Loucy (cell line): ENCODE measurements around the gene IAH1.
"Not testable (repeated sequence)": the region's sequence is repeated elsewhere in the genome, so short reads cannot be mapped to it uniquely, and the experiment has no call there.

Experiments
- H2AFZ ChIP-seq: fragments of 200-600 bp; sonication (generic); 2 replicates; pipeline ENCODE4 v1.6.0; 2016; ENCODE audit warnings: antibody characterized with exemption, mild to moderate bottlenecking, low read length, moderate library complexity
- H3F3A ChIP-seq: fragments of 200-600 bp; 2 replicates; pipeline ENCODE4 v1.6.0; 2016; ENCODE audit warnings: antibody characterized with exemption, low read depth, mild to moderate bottlenecking
- H3K27me3 ChIP-seq: fragments of 200-600 bp; sonication (generic); 2 replicates; pipeline ENCODE4 v1.6.1; 2014; ENCODE audit warnings: low read length, mild to moderate bottlenecking; ENCODE audit not compliant: insufficient read depth, poor library complexity, severe bottlenecking
- H3K36me3 ChIP-seq: fragments of 200-600 bp; sonication (generic); 2 replicates; pipeline ENCODE4 v1.6.1; 2016; ENCODE audit warnings: low read length; ENCODE audit not compliant: insufficient read depth
- H3K4me1 ChIP-seq: fragments of 200-600 bp; sonication (generic); 2 replicates; pipeline ENCODE4 v1.5.1; 2014; ENCODE audit warnings: low read length, mild to moderate bottlenecking; ENCODE audit not compliant: insufficient read depth, poor library complexity, severe bottlenecking
- H3K4me2 ChIP-seq: fragments of 200-600 bp; sonication (generic); 2 replicates; pipeline ENCODE4 v1.6.0; 2014; ENCODE audit warnings: antibody characterized with exemption, low read length, low read depth, mild to moderate bottlenecking; ENCODE audit not compliant: poor library complexity, severe bottlenecking
- H3K4me3 ChIP-seq: fragments of 200-600 bp; sonication (generic); 2 replicates; pipeline ENCODE4 v1.5.1; 2014; ENCODE audit warnings: low read length, mild to moderate bottlenecking, mixed read lengths; ENCODE audit not compliant: poor library complexity, severe bottlenecking
- H3K79me2 ChIP-seq: fragments of 200-600 bp; sonication (generic); 2 replicates; pipeline ENCODE4 v1.6.1; 2014; ENCODE audit warnings: low read length; ENCODE audit not compliant: insufficient read depth
- H3K9ac ChIP-seq: fragments of 200-600 bp; sonication (generic); 2 replicates; pipeline ENCODE4 v1.6.0; 2014; ENCODE audit warnings: mild to moderate bottlenecking, low read depth, low read length, moderate library complexity; ENCODE audit not compliant: poor library complexity, severe bottlenecking
- H3K9me2 ChIP-seq: fragments of 200-600 bp; sonication (generic); replicated peaks from 2 replicates; pipeline ENCODE4 v1.6.1; 2016; ENCODE audit warnings: low read depth, low read length, mixed read lengths
- H3K9me3 ChIP-seq: fragments of 200-600 bp; sonication (generic); 2 replicates; pipeline ENCODE4 v1.6.1; 2014; ENCODE audit warnings: mild to moderate bottlenecking, antibody characterized with exemption, low read length, low read depth; ENCODE audit not compliant: insufficient read depth
- H4K20me1 ChIP-seq: fragments of 200-600 bp; sonication (generic); 2 replicates; pipeline ENCODE4 v1.6.0; 2014; ENCODE audit warnings: antibody characterized with exemption, low read length, mild to moderate bottlenecking; ENCODE audit not compliant: insufficient read depth, poor library complexity, severe bottlenecking
- EZH2phosphoT487 ChIP-seq: fragments of 200-600 bp; IDR thresholded peaks from 2 replicates; pipeline ENCODE4 v1.6.1; 2018; ENCODE audit warnings: antibody characterized with exemption, mild to moderate bottlenecking, moderate library complexity, borderline replicate concordance
- TF ChIP-seq, protein P1 (sequence below): fragments of 200-600 bp; sonication (generic); conservative IDR thresholded peaks from 2 replicates; pipeline ENCODE4 v1.5.1; 2014; ENCODE audit warnings: mild to moderate bottlenecking, antibody characterized with exemption, low read length

IAH1 gene

DNA sequence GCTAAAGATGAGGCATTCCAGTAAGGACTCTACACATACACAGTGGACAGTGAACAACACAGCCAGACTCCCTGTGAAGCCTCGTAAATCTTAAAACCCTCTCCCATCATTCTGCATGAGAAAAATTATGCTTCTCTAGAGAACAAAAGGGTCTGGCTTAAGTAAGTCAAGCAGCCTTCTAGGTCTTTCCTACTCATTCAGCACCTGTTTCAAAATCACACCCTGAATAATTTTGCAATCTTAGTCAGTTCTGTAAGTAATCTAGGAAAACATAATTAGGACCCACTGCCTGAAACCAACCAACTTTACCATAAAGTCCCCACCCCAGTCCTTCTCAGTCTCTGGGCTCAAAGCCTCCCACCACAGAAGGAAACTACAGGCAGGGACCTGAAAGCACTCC, 19.7 kb downstream of the IAH1 start:
- no peaks in the 10 kb centered on the region for H3K27me3 ChIP-seq
- no peaks in the 10 kb centered on the region for H3K4me1 ChIP-seq
- H3K4me3 ChIP-seq, result no peak overlapping the region
- peaks cover 83% of the 10 kb centered on the region; the same call in 1 of the 2 replicates for H3K36me3 ChIP-seq
- H3K9me2 ChIP-seq, result no peaks in the 10 kb centered on the region
- no peak overlapping the region for H3K9ac ChIP-seq
- no peak overlapping the region for H2AFZ ChIP-seq
- H3K4me2 ChIP-seq, result no peak overlapping the region
- H3F3A ChIP-seq, result no peaks in the 10 kb centered on the region
- TF ChIP-seq, protein P1, sequence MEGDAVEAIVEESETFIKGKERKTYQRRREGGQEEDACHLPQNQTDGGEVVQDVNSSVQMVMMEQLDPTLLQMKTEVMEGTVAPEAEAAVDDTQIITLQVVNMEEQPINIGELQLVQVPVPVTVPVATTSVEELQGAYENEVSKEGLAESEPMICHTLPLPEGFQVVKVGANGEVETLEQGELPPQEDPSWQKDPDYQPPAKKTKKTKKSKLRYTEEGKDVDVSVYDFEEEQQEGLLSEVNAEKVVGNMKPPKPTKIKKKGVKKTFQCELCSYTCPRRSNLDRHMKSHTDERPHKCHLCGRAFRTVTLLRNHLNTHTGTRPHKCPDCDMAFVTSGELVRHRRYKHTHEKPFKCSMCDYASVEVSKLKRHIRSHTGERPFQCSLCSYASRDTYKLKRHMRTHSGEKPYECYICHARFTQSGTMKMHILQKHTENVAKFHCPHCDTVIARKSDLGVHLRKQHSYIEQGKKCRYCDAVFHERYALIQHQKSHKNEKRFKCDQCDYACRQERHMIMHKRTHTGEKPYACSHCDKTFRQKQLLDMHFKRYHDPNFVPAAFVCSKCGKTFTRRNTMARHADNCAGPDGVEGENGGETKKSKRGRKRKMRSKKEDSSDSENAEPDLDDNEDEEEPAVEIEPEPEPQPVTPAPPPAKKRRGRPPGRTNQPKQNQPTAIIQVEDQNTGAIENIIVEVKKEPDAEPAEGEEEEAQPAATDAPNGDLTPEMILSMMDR, result no peak
- TF ChIP-seq EZH2phosphoT487, result no peak
- no peaks in the 10 kb centered on the region for H3K79me2 ChIP-seq
- H3K9me3 ChIP-seq, result no peaks in the 10 kb centered on the region
- H4K20me1 ChIP-seq, result no peaks in the 10 kb centered on the region

DNA sequence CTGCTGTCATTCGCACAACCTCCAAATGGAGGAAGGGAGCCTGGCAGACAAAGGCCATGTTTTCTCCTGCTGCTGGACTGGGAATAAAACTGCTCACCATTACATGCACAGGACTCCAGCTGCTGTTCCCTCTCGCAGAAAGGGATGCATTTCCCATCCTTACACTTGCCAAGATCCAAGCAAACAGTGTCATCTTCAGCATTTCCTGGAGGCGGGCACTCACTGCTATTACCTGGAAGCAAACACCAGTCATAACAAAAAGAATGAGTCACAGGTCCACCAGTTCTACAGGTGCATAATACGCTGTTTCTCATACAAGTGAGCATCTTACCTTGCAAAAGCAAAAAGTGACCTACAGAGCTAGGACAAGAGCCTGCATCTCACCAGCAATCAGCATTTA, 22.7 kb downstream of the IAH1 start:
- H3K79me2 ChIP-seq, result no peaks in the 10 kb centered on the region
- no peak overlapping the region for H3K4me3 ChIP-seq
- peaks cover 75% of the 10 kb centered on the region; the same call in 1 of the 2 replicates for H3K36me3 ChIP-seq

DNA sequence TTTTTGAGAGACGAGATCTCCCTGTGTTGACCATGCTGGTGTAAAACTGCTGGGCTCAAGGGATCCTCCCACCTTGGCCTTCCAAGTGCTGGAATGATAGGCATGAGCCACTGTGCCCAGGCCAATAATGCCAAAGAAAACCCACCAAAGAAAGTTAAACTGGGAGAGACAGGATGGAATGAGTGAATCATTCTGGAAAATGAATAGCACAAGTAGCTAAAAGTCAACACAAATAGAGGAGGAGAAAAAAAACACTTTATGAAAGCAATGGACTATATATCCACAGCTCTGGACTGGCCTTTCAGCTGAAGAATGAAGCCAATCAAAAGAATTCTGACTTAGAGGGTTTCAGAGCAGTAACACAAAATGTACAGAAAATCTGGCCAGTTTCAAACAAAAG, 23.9 kb downstream of the IAH1 start:
- no peaks in the 10 kb centered on the region for H3K79me2 ChIP-seq
- no peaks in the 10 kb centered on the region for H3K9me2 ChIP-seq
- H3K36me3 ChIP-seq, result peaks cover 68% of the 10 kb centered on the region; the same call in 1 of the 2 replicates
- H3K27me3 ChIP-seq, result no peaks in the 10 kb centered on the region
- no peak overlapping the region for H3K4me2 ChIP-seq
- H3K9me3 ChIP-seq, result no peaks in the 10 kb centered on the region
- no peak for TF ChIP-seq EZH2phosphoT487
- TF ChIP-seq, protein P1, result no peak
- no peaks in the 10 kb centered on the region for H4K20me1 ChIP-seq
- H3F3A ChIP-seq, result no peaks in the 10 kb centered on the region
- no peaks in the 10 kb centered on the region for H3K4me1 ChIP-seq
- H2AFZ ChIP-seq, result no peak overlapping the region
- no peak overlapping the region for H3K9ac ChIP-seq
- H3K4me3 ChIP-seq, result no peak overlapping the region

More for the DNA sequence above, 22.7 kb downstream of the IAH1 start:
- H3K9ac ChIP-seq, result no peak overlapping the region
- H2AFZ ChIP-seq, result no peak overlapping the region
- no peaks in the 10 kb centered on the region for H4K20me1 ChIP-seq
- no peaks in the 10 kb centered on the region for H3K4me1 ChIP-seq
- no peaks in the 10 kb centered on the region for H3K9me3 ChIP-seq
- H3K9me2 ChIP-seq, result no peaks in the 10 kb centered on the region
- no peak for TF ChIP-seq EZH2phosphoT487
- no peaks in the 10 kb centered on the region for H3K27me3 ChIP-seq
- no peaks in the 10 kb centered on the region for H3F3A ChIP-seq
- H3K4me2 ChIP-seq, result no peak overlapping the region

DNA sequence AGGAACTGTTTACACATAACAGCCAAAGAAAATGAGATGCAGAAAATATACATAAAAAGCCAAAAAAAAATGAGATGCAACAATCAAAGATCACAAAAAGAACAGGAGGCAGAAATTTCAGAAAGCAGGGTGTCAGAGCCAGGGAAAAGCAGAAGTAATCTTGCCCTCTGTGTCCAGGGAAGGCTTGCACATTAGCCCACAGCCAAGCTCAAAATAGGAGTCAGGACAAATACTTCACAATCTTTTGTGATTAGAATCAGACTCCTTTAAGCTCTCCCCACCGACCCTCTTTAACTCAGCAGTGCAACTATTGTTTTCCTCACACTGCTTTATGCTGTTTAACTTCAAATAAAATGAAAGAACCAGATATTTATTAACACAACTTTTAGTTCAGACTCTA, 34.6 kb downstream of the IAH1 start:
- no peak overlapping the region for H3K4me2 ChIP-seq
- H3K79me2 ChIP-seq, result no peaks in the 10 kb centered on the region
- no peaks in the 10 kb centered on the region for H4K20me1 ChIP-seq
- no peaks in the 10 kb centered on the region for H3F3A ChIP-seq
- TF ChIP-seq, protein P1, result no peak
- TF ChIP-seq EZH2phosphoT487, result no peak
- H3K27me3 ChIP-seq, result no peaks in the 10 kb centered on the region
- H3K4me1 ChIP-seq, result no peaks in the 10 kb centered on the region
- no peak overlapping the region for H2AFZ ChIP-seq
- peaks cover 52% of the 10 kb centered on the region; the same call in 1 of the 2 replicates for H3K36me3 ChIP-seq
- H3K9me3 ChIP-seq, result no peaks in the 10 kb centered on the region
- no peak overlapping the region for H3K9ac ChIP-seq
- no peaks in the 10 kb centered on the region for H3K9me2 ChIP-seq
- no peak overlapping the region for H3K4me3 ChIP-seq

DNA sequence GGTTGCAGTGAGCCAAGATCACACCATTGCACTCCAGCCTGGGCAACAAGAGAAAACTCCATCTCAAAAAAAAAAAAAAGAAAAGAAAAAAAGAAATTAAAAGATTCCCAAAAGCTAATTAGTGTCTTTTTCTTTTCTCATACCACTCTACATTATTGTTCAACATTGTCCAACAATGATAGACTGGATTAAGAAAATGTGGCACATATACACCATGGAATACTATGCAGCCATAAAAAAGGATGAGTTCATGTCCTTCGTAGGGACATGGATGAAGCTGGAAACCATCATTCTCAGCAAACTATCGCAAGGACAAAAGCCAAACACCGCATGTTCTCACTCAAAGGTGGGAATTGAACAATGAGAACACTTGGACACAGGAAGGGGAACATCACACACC, 39.6 kb downstream of the IAH1 start:
- H3K4me1 ChIP-seq, H3F3A ChIP-seq, H3K9me3 ChIP-seq, H3K4me2 ChIP-seq, H3K4me3 ChIP-seq, H3K27me3 ChIP-seq, H3K79me2 ChIP-seq, H2AFZ ChIP-seq, H4K20me1 ChIP-seq, H3K9ac ChIP-seq, H3K9me2 ChIP-seq: not testable (repeated sequence)
- peaks cover 51% of the 10 kb centered on the region; the same call in 1 of the 2 replicates for H3K36me3 ChIP-seq
